ENCODE measurements around the gene TRMT2A.

GRCh38 chr22:20110359-20110985, 6.6 kb downstream of the TRMT2A start:
- TF ChIP-seq CTCF (conservative IDR thresholded peaks at IDR 0.05; ENCODE audit: low read length) (no peak), EZH2phosphoT487 (IDR thresholded peaks at IDR 0.05; ENCODE audit: borderline replicate concordance, low read depth, low read length) (no peak)

Measured in OCI-LY7 (cell line).